Neuronal stem cell (in vitro differentiated cells): ENCODE results near the gene SLC66A2.
A peak's percentile ranks its signal among the peaks of the same experiment; 100 is the strongest.

ENCODE experiments used
- DNase-seq: peaks from one replicate; pipeline ENCODE4 v3.0.0-alpha.2; 2013; ENCODE audit warnings: low spot score
- H2AFZ ChIP-seq: one replicate; pipeline ENCODE4 v1.6.1; 2013; ENCODE audit warnings: mild to moderate bottlenecking, low read length, inconsistent platforms
- H2AK5ac ChIP-seq: 2 replicates; pipeline ENCODE4 v1.6.1; 2013; ENCODE audit warnings: low read depth, mild to moderate bottlenecking, inconsistent platforms, low read length, moderate library complexity, mixed read lengths
- H2BK120ac ChIP-seq: 2 replicates; pipeline ENCODE4 v1.6.1; 2013; ENCODE audit warnings: low read depth, mild to moderate bottlenecking, inconsistent platforms, low read length, moderate library complexity, mixed read lengths
- H2BK12ac ChIP-seq: one replicate; pipeline ENCODE4 v1.6.1; 2013; ENCODE audit warnings: low read length, inconsistent platforms
- H2BK15ac ChIP-seq: 2 replicates; pipeline ENCODE4 v1.6.1; 2013; ENCODE audit warnings: mild to moderate bottlenecking, low read length, inconsistent platforms, mixed read lengths
- H2BK5ac ChIP-seq: one replicate; pipeline ENCODE4 v1.6.1; 2013; ENCODE audit warnings: inconsistent platforms, mild to moderate bottlenecking, low read length, moderate library complexity
- H3K14ac ChIP-seq: one replicate; pipeline ENCODE4 v1.6.1; 2013; ENCODE audit warnings: low read length, inconsistent platforms
- H3K18ac ChIP-seq: 2 replicates; pipeline ENCODE4 v1.6.1; 2013; ENCODE audit warnings: low read length, inconsistent platforms
- H3K23ac ChIP-seq: 2 replicates; pipeline ENCODE4 v1.6.1; 2013; ENCODE audit warnings: low read depth, mild to moderate bottlenecking, mixed read lengths, low read length, inconsistent platforms; ENCODE audit not compliant: poor library complexity
- H3K27ac ChIP-seq: replicated peaks from 3 replicates; pipeline ENCODE4 v1.5.1; 2013; ENCODE audit warnings: low read length, inconsistent platforms
- H3K27me3 ChIP-seq, 3 experiments: 2 replicates each; pipeline ENCODE4 v1.6.1; 2013; ENCODE audit warnings: low read length in 3 of 3, mild to moderate bottlenecking in 2 of 3, inconsistent platforms in 1 of 3, low read depth in 1 of 3, mixed read lengths in 1 of 3, moderate library complexity in 1 of 3; ENCODE audit not compliant: control insufficient read depth in 3 of 3, insufficient read depth in 3 of 3
- H3K36me3 ChIP-seq, 2 donors: replicated peaks in 1 of 2; 2 replicates each; pipeline ENCODE4 v1.6.1; 2013; ENCODE audit warnings: low read length in 2 of 2; ENCODE audit not compliant: control insufficient read depth in 2 of 2, insufficient read depth in 2 of 2
- H3K4ac ChIP-seq: 2 replicates; pipeline ENCODE4 v1.6.1; 2013; ENCODE audit warnings: inconsistent platforms, mild to moderate bottlenecking, low read length, moderate library complexity
- H3K4me1 ChIP-seq, 2 donors: 1 replicate in 1 of 2; 2 replicates in 1 of 2; pipeline ENCODE4 v1.6.1; 2013; ENCODE audit warnings: low read length in 2 of 2, low read depth in 1 of 2; ENCODE audit not compliant: control insufficient read depth in 2 of 2, insufficient read depth in 1 of 2
- H3K4me2 ChIP-seq: one replicate; pipeline ENCODE4 v1.6.1; 2013; ENCODE audit warnings: mild to moderate bottlenecking, low read length, inconsistent platforms; ENCODE audit not compliant: insufficient read depth, poor library complexity, severe bottlenecking
- H3K4me3 ChIP-seq, 2 donors: 2 replicates each; pipeline ENCODE4 v1.5.1; 2013; ENCODE audit warnings: low read length in 2 of 2, mild to moderate bottlenecking in 2 of 2, inconsistent platforms in 1 of 2, moderate library complexity in 1 of 2
- H3K79me1 ChIP-seq: one replicate; pipeline ENCODE4 v1.6.1; 2013; ENCODE audit warnings: low read depth, mild to moderate bottlenecking, inconsistent platforms, low read length, moderate library complexity
- H3K9ac ChIP-seq: one replicate; pipeline ENCODE4 v1.6.1; 2013; ENCODE audit warnings: mild to moderate bottlenecking, low read depth, low read length, inconsistent platforms; ENCODE audit not compliant: poor library complexity
- H3K9me3 ChIP-seq, 2 donors: replicated peaks in 1 of 2; 2 replicates each; pipeline versions ENCODE3 to v1.6.1; 2013; ENCODE audit warnings: low read length in 2 of 2, mild to moderate bottlenecking in 2 of 2, inconsistent platforms in 1 of 2, low read depth in 1 of 2, mixed read lengths in 1 of 2, moderate library complexity in 1 of 2; ENCODE audit not compliant: control insufficient read depth in 2 of 2, insufficient read depth in 1 of 2
- H4K8ac ChIP-seq: one replicate; pipeline ENCODE4 v1.6.1; 2013; ENCODE audit warnings: low read depth, mild to moderate bottlenecking, inconsistent platforms, low read length, moderate library complexity
- H4K91ac ChIP-seq: one replicate; pipeline ENCODE4 v1.6.1; 2013; ENCODE audit warnings: low read length, low read depth, mild to moderate bottlenecking, inconsistent platforms; ENCODE audit not compliant: poor library complexity
- WGBS, 2 donors: extraction: QIAGEN DNeasy Blood & Tissue Kit; methylation state at CpG; one replicate each; pipeline ENCODE4 v1.1.7; 2013; ENCODE audit warnings: missing lambda C conversion rate in 2 of 2, mixed read lengths in 1 of 2; ENCODE audit not compliant: insufficient read length in 2 of 2, insufficient replicate concordance in 1 of 2; ENCODE audit errors: extremely low coverage in 2 of 2; 5-methylcytosine and 5-hydroxymethylcytosine counted together

The SLC66A2 gene

GRCh38 chr18:79982736-79983135 is 31.3 kb upstream of the SLC66A2 start:
- no peak overlapping the region for H3K27ac ChIP-seq
- peaks cover 3 to 10% of the 10 kb centered on the region in 2 donors for H3K4me1 ChIP-seq
- no peak overlapping the region for H3K23ac ChIP-seq
- no peak overlapping the region for H3K4me3 ChIP-seq
- H4K91ac ChIP-seq = no peak overlapping the region
- DNase-seq = no peak
- H3K79me1 ChIP-seq = peaks cover 11% of the 10 kb centered on the region
- no peak overlapping the region for H3K14ac ChIP-seq
- WGBS, 2 donors = no CpG with 5 or more reads among the region's 6 CpGs
- H3K36me3 ChIP-seq = peaks cover 19 to 72% of the 10 kb centered on the region in 2 donors
- no peak overlapping the region for H2AFZ ChIP-seq
- H2BK15ac ChIP-seq = no peak overlapping the region
- H4K8ac ChIP-seq = no peak overlapping the region
- H3K9ac ChIP-seq = no peak overlapping the region
- H3K9me3 ChIP-seq = no peaks in the 10 kb centered on the region
- no peak overlapping the region for H2BK5ac ChIP-seq
- no peak overlapping the region for H3K18ac ChIP-seq
- no peak overlapping the region for H2BK12ac ChIP-seq
- H2BK120ac ChIP-seq = no peak overlapping the region
- H3K4me2 ChIP-seq = no peak overlapping the region
- no peak overlapping the region for H3K4ac ChIP-seq
- no peaks in the 10 kb centered on the region for H3K27me3 ChIP-seq
- H2AK5ac ChIP-seq = no peak overlapping the region

GRCh38 chr18:79980585-79980984 is 29.1 kb upstream of the SLC66A2 start:
- Histone ChIP-seq H3K36me3 (peaks cover 26 to 82% of the 10 kb centered on the region in 2 donors), H2BK120ac (no peak overlapping the region), H3K27ac (no peak overlapping the region), H2BK12ac (no peak overlapping the region), H3K79me1 (peaks cover 12% of the 10 kb centered on the region), H3K4me2 (no peak overlapping the region), H3K14ac (no peak overlapping the region), H3K27me3 (no peaks in the 10 kb centered on the region), H2BK5ac (no peak overlapping the region), H3K4me3 (peak overlapping the region in 1 of 2 donors; percentile 52), H3K4me1 (no peaks in the 10 kb centered on the region), H4K8ac (no peak overlapping the region), H2AK5ac (no peak overlapping the region), H2AFZ (no peak overlapping the region), H4K91ac (no peak overlapping the region), H3K4ac (no peak overlapping the region), H3K23ac (no peak overlapping the region), H2BK15ac (no peak overlapping the region), H3K9me3 (no peaks in the 10 kb centered on the region), H3K18ac (no peak overlapping the region), H3K9ac (no peak overlapping the region)
- no CpG with 5 or more reads among the region's 13 CpGs for WGBS, 2 donors
- DNase-seq = no peak

GRCh38 chr18:79979843-79980242 is 28.4 kb upstream of the SLC66A2 start:
- no peak overlapping the region for H4K91ac ChIP-seq
- DNase-seq = no peak
- H3K4me2 ChIP-seq = no peak overlapping the region
- no peaks in the 10 kb centered on the region for H3K4me1 ChIP-seq
- no peak overlapping the region for H2BK120ac ChIP-seq
- H3K14ac ChIP-seq = no peak overlapping the region
- H4K8ac ChIP-seq = no peak overlapping the region
- no peak overlapping the region for H2BK12ac ChIP-seq
- no peaks in the 10 kb centered on the region for H3K9me3 ChIP-seq
- WGBS, 2 donors = no CpG with 5 or more reads among the region's 5 CpGs
- no peak overlapping the region for H3K18ac ChIP-seq
- H2AFZ ChIP-seq = no peak overlapping the region
- no peak overlapping the region for H2BK5ac ChIP-seq
- H3K9ac ChIP-seq = no peak overlapping the region
- H3K79me1 ChIP-seq = peaks cover 16% of the 10 kb centered on the region
- H3K36me3 ChIP-seq = peaks cover 28 to 82% of the 10 kb centered on the region in 2 donors
- H3K27me3 ChIP-seq = no peaks in the 10 kb centered on the region
- H2AK5ac ChIP-seq = no peak overlapping the region
- H2BK15ac ChIP-seq = no peak overlapping the region
- no peak overlapping the region for H3K4me3 ChIP-seq
- H3K4ac ChIP-seq = no peak overlapping the region
- H3K27ac ChIP-seq = no peak overlapping the region
- H3K23ac ChIP-seq = no peak overlapping the region

GRCh38 chr18:79975985-79976680 is 24.7 kb upstream of the SLC66A2 start:
- no peak overlapping the region for H2BK12ac ChIP-seq
- H4K8ac ChIP-seq = no peak overlapping the region
- no peak overlapping the region for H3K27ac ChIP-seq
- no peak overlapping the region for H2AK5ac ChIP-seq
- H3K4me2 ChIP-seq = no peak overlapping the region
- H2AFZ ChIP-seq = no peak overlapping the region
- H3K9ac ChIP-seq = no peak overlapping the region
- no peaks in the 10 kb centered on the region for H3K9me3 ChIP-seq
- peak overlapping the region; percentile 10 for H2BK5ac ChIP-seq
- no peak overlapping the region for H2BK120ac ChIP-seq
- DNase-seq = no peak
- no peak overlapping the region for H4K91ac ChIP-seq
- H3K4ac ChIP-seq = no peak overlapping the region
- H3K36me3 ChIP-seq = peaks cover 32 to 84% of the 10 kb centered on the region in 2 donors
- H3K4me3 ChIP-seq = no peak overlapping the region
- H3K14ac ChIP-seq = no peak overlapping the region
- WGBS, 2 donors = no CpG with 5 or more reads among the region's 14 CpGs
- H3K23ac ChIP-seq = no peak overlapping the region
- no peaks in the 10 kb centered on the region for H3K27me3 ChIP-seq
- no peak overlapping the region for H2BK15ac ChIP-seq
- peaks cover 17% of the 10 kb centered on the region for H3K79me1 ChIP-seq
- H3K18ac ChIP-seq = no peak overlapping the region
- H3K4me1 ChIP-seq = no peaks in the 10 kb centered on the region
